Ascending aorta (tissue), 2 donors: ENCODE measurements around the gene TERB2. TPM values are rescaled to one million over a fixed set of nuclear protein-coding genes. Genes with fewer than 3 reads are reported as not detected.
"Not testable (repeated sequence)": the region's sequence is repeated elsewhere in the genome, so short reads cannot be mapped to it uniquely, and the experiment has no call there.

Source experiments
- DNase-seq, 2 donors: peaks; one replicate each; pipeline ENCODE4 v3.0.0-alpha.2; 2019; ENCODE audit warnings: low spot score in 2 of 2
- H3K27ac ChIP-seq, 2 donors: fragments of 200-600 bp; sonication (generic); one replicate each; pipeline ENCODE4 v1.5.1; 2016 to 2017; ENCODE audit warnings: mild to moderate bottlenecking in 1 of 2
- H3K27me3 ChIP-seq: fragments of 200-600 bp; sonication (generic); one replicate; pipeline ENCODE4 v1.5.1; 2017
- H3K36me3 ChIP-seq, 2 donors: fragments of 200-600 bp; sonication (generic); one replicate each; pipeline ENCODE4 v1.5.1; 2016
- H3K4me1 ChIP-seq, 2 donors: fragments of 200-600 bp; sonication (generic); one replicate each; pipeline ENCODE4 v1.5.1; 2016 to 2017; ENCODE audit warnings: mild to moderate bottlenecking in 1 of 2
- H3K4me3 ChIP-seq, 2 donors: fragments of 200-600 bp; sonication (generic); one replicate each; pipeline ENCODE4 v1.5.1; 2016 to 2017; ENCODE audit warnings: mild to moderate bottlenecking in 1 of 2
- H3K9me3 ChIP-seq, 2 donors: fragments of 200-600 bp; sonication (generic); one replicate each; pipeline ENCODE4 v1.5.1; 2016
- CTCF ChIP-seq, 3 experiments: fragments of 200-600 bp in 2 of 3; fragments of 450-650 bp in 1 of 3; sonication (generic) in 2 of 3; IDR thresholded peaks; one replicate each; pipeline ENCODE4 v1.5.1; 2016 to 2019; ENCODE audit warnings: antibody characterized with exemption in 3 of 3, mild to moderate bottlenecking in 1 of 3, moderate library complexity in 1 of 3
- intact Hi-C: fragments of 100-400 bp; cut with DNase I; formaldehyde crosslinking; loops from one replicate; pipeline ENCODE4 v1.15.1; 2023
- total RNA-seq: library from RNA; depleted of rRNA; stranded (reverse); fragments of >200 nt; gene quantifications from one replicate; pipeline ENCODE4 v1.1.0, GENCODE V29; 2016

TERB2 gene
- total RNA-seq, 1 donor from 2014 or later: not detected

GRCh38 chr15:44968475-44968874 lies 12.0 kb downstream of the TERB2 start:
- Histone ChIP-seq H3K27me3 (no peaks in the 10 kb centered on the region), H3K27ac (no peak overlapping the region), H3K4me3 (no peak overlapping the region), H3K9me3 (no peaks in the 10 kb centered on the region), H3K36me3 (no peaks in the 10 kb centered on the region), H3K4me1 (no peaks in the 10 kb centered on the region)
- no peak for TF ChIP-seq CTCF (IDR thresholded peaks at IDR 0.05)
- intact Hi-C loops: loop anchor here (1.0 kb wide), 1 partner anchor 69 kb away; no protein-coding TSS in a partner anchor
- DNase-seq: no peak

- no peak overlapping the region for H3K27ac ChIP-seq
Measured at GRCh38 chr15:44971036-44971435, 14.5 kb downstream of the TERB2 start.

GRCh38 chr15:44976183-44976582 lies 19.7 kb downstream of the TERB2 start:
- H3K27ac ChIP-seq, intact Hi-C loops, H3K27me3 ChIP-seq: not testable (repeated sequence)

More at GRCh38 chr15:44971036-44971435, 14.5 kb downstream of the TERB2 start:
- H3K4me1 ChIP-seq: no peaks in the 10 kb centered on the region
- intact Hi-C loops: no loop called here
- no peaks in the 10 kb centered on the region for H3K9me3 ChIP-seq
- no peak for TF ChIP-seq CTCF (IDR thresholded peaks at IDR 0.05)
- no peak overlapping the region for H3K4me3 ChIP-seq
- H3K27me3 ChIP-seq: no peaks in the 10 kb centered on the region
- H3K36me3 ChIP-seq: no peaks in the 10 kb centered on the region
- no peak for DNase-seq

GRCh38 chr15:44977781-44978180 lies 21.3 kb downstream of the TERB2 start:
- H3K4me3 ChIP-seq, H3K27me3 ChIP-seq, H3K27ac ChIP-seq, intact Hi-C loops, H3K36me3 ChIP-seq, H3K9me3 ChIP-seq, H3K4me1 ChIP-seq, DNase-seq: not testable (repeated sequence)

More at GRCh38 chr15:44976183-44976582, 19.7 kb downstream of the TERB2 start:
- H3K36me3 ChIP-seq, DNase-seq, H3K9me3 ChIP-seq, H3K4me1 ChIP-seq, H3K4me3 ChIP-seq: not testable (repeated sequence)

- H3K27me3 ChIP-seq, H3K27ac ChIP-seq, H3K4me3 ChIP-seq, H3K36me3 ChIP-seq, H3K4me1 ChIP-seq, H3K9me3 ChIP-seq, intact Hi-C loops, DNase-seq: not testable (repeated sequence)
Measured at GRCh38 chr15:44979617-44980339, 23.3 kb downstream of the TERB2 start.

GRCh38 chr15:44984144-44984543 lies 27.7 kb downstream of the TERB2 start:
- H3K27me3 ChIP-seq, H3K9me3 ChIP-seq, H3K27ac ChIP-seq, DNase-seq, intact Hi-C loops, H3K4me1 ChIP-seq, H3K36me3 ChIP-seq, H3K4me3 ChIP-seq: not testable (repeated sequence)

- H3K4me1 ChIP-seq, H3K27me3 ChIP-seq, DNase-seq, H3K27ac ChIP-seq, H3K36me3 ChIP-seq, H3K9me3 ChIP-seq, H3K4me3 ChIP-seq, intact Hi-C loops: not testable (repeated sequence)
Measured at GRCh38 chr15:44986346-44987055, 30.0 kb downstream of the TERB2 start.

- H3K36me3 ChIP-seq, H3K27ac ChIP-seq, H3K4me3 ChIP-seq, H3K27me3 ChIP-seq, H3K9me3 ChIP-seq, DNase-seq, H3K4me1 ChIP-seq: not testable (repeated sequence)
- intact Hi-C loops: loop anchor here (2.0 kb wide), 1 partner anchor 91 kb away; no protein-coding TSS in a partner anchor
Measured at GRCh38 chr15:44987711-44988110, 31.2 kb downstream of the TERB2 start.

- intact Hi-C loops: loop anchor here (2.0 kb wide), 1 partner anchor 92 kb away; no protein-coding TSS in a partner anchor
- DNase-seq: not testable (repeated sequence)
Measured at GRCh38 chr15:44988184-44988869, 31.8 kb downstream of the TERB2 start.

GRCh38 chr15:44988870-44989219 lies 32.4 kb downstream of the TERB2 start:
- H3K4me3 ChIP-seq, H3K4me1 ChIP-seq, H3K36me3 ChIP-seq, H3K27me3 ChIP-seq, DNase-seq, H3K27ac ChIP-seq, H3K9me3 ChIP-seq: not testable (repeated sequence)
- intact Hi-C loops: loop anchor here (2.0 kb wide), 1 partner anchor 92 kb away; no protein-coding TSS in a partner anchor

More at GRCh38 chr15:44988184-44988869, 31.8 kb downstream of the TERB2 start:
- H3K4me3 ChIP-seq, H3K27me3 ChIP-seq, H3K4me1 ChIP-seq, H3K36me3 ChIP-seq, H3K9me3 ChIP-seq, H3K27ac ChIP-seq: not testable (repeated sequence)

- H3K27me3 ChIP-seq, intact Hi-C loops, H3K4me3 ChIP-seq, H3K36me3 ChIP-seq, DNase-seq, H3K27ac ChIP-seq, H3K4me1 ChIP-seq, H3K9me3 ChIP-seq: not testable (repeated sequence)
Measured at GRCh38 chr15:44997632-44998031, 41.1 kb downstream of the TERB2 start.
